Stimulated activated effector memory CD8-positive, alpha-beta T cell treated with anti-CD3 and anti-CD28 coated beads, Interleukin-12 subunit alpha, Interleukin-12 subunit beta, amount 100 ng/mL, for 72 hours (primary cell): ENCODE results near the gene COL27A1.
A peak's percentile ranks its signal among the peaks of the same experiment; 100 is the strongest.

ENCODE experiments used
- ATAC-seq: fragments of 150-1000 bp; cut with Tn5 transposase; 2 replicates; pipeline ENCODE4 v1.10.0; 2021
- DNase-seq, 2 donors: peaks; one replicate each; pipeline ENCODE4 v3.0.0; 2021 to 2022; ENCODE audit warnings: low spot score in 2 of 2
- H3K27ac Mint-ChIP-seq: one replicate; pipeline ENCODE4 v1.8.0; 2022; ENCODE audit warnings: mild to moderate bottlenecking, mixed read lengths
- H3K36me3 Mint-ChIP-seq: one replicate; pipeline ENCODE4 v1.8.0; 2022; ENCODE audit warnings: mild to moderate bottlenecking, mixed read lengths
- H3K4me1 Mint-ChIP-seq: one replicate; pipeline ENCODE4 v1.8.0; 2022; ENCODE audit warnings: mixed read lengths
- H3K4me3 Mint-ChIP-seq: one replicate; pipeline ENCODE4 v1.8.0; 2022; ENCODE audit warnings: mild to moderate bottlenecking, mixed read lengths
- H3K9me3 Mint-ChIP-seq: one replicate; pipeline ENCODE4 v1.8.0; 2022; ENCODE audit warnings: mixed read lengths

The COL27A1 gene

GRCh38 chr9:114210691-114211276 is 55.4 kb downstream of the COL27A1 start:
- no peaks in the 10 kb centered on the region for H3K4me1 Mint-ChIP-seq
- no peak overlapping the region for H3K27ac Mint-ChIP-seq
- no peak for DNase-seq
- no peaks in the 10 kb centered on the region for H3K9me3 Mint-ChIP-seq
- no peak overlapping the region for H3K4me3 Mint-ChIP-seq
- ATAC-seq = no peak
- no peaks in the 10 kb centered on the region for H3K36me3 Mint-ChIP-seq

DNA sequence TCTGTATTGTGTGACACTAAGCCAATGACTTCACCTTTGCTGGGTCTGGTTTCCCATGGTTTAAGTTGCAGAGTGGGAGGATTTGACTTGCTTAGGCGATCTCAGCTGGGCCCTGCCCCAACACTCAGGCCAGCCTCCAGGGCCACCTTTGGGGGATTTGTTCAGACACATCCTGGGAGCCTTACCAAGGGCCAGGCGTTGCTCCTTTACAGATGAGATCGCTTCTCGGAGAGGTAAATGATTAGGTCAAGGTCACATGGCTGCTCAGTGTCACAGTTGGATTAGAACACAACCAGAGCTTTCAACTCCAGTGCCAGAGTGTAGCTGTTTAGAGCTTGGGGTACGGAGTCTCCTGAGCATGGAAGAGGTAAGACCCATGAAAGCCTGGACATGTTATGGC is 57.5 kb downstream of the COL27A1 start:
- no peak for ATAC-seq
- H3K27ac Mint-ChIP-seq = no peak overlapping the region

GRCh38 chr9:114213566-114213965 is 58.2 kb downstream of the COL27A1 start:
- no peak for DNase-seq
- H3K4me1 Mint-ChIP-seq = no peaks in the 10 kb centered on the region
- H3K27ac Mint-ChIP-seq = no peak overlapping the region
- no peaks in the 10 kb centered on the region for H3K9me3 Mint-ChIP-seq
- no peak for ATAC-seq
- no peaks in the 10 kb centered on the region for H3K36me3 Mint-ChIP-seq
- no peak overlapping the region for H3K4me3 Mint-ChIP-seq

More for the DNA sequence above, 57.5 kb downstream of the COL27A1 start:
- no peaks in the 10 kb centered on the region for H3K36me3 Mint-ChIP-seq
- no peak overlapping the region for H3K4me3 Mint-ChIP-seq
- no peaks in the 10 kb centered on the region for H3K4me1 Mint-ChIP-seq
- H3K9me3 Mint-ChIP-seq = no peaks in the 10 kb centered on the region
- no peak for DNase-seq

DNA sequence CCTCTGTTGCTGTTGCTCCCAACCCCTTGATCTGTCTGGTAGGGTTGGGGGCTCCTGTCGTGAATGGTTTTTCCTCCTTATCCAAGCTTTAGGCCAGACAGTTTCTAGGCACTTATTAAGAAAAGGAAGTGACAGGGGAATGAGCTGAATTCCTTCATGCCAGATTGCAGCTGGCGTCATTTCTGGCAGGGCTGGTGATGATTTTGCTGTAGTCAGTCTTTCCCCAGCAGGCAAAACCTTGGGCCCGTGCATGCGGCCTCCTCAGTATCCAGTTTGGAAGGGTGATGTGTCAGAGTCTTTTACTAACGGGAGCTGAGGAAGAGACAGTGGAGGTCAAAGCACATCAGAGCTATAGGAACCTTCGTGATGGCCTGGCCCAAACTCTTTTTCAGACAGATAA is 58.8 kb downstream of the COL27A1 start:
- H3K36me3 Mint-ChIP-seq = no peaks in the 10 kb centered on the region
- ATAC-seq = no peak
- H3K4me3 Mint-ChIP-seq = no peak overlapping the region
- H3K4me1 Mint-ChIP-seq = no peaks in the 10 kb centered on the region
- H3K9me3 Mint-ChIP-seq = no peaks in the 10 kb centered on the region
- DNase-seq = no peak
- H3K27ac Mint-ChIP-seq = no peak overlapping the region

DNA sequence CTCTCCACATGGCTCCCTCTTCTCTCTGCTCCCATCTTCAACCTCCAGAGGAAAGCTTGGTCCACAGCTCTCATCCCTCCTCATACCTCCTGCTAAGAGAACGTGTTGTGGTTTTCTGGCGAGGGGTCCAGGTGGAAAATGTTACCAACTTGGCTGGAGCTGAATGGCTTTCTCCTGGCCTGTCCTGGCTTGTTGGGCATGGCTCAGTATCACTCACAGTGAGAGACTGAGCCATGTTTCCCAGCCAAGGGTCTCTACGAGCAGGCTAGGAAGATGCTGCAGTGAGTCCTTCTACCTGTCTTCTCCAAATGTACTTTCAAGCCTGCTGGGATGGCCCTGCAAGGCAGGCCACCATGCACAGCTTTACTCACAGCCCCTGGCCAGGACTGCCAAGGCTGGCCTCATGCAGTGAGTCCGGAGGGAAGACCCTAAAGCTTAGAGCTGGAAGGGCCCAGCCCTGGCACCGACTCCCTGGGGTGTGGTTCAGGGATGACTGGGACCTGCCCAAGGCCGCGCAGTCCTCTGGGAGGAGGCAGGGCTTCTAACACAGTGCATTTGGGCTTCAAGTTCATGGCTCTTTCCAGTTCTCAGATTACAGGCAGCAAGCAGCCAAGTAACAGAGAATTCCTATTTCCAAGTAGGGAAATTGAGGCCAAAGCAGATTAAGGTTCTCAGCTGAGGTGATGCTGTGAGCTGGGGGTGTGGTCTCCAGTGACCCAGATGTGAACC is 59.5 kb downstream of the COL27A1 start:
- H3K9me3 Mint-ChIP-seq = no peaks in the 10 kb centered on the region
- H3K36me3 Mint-ChIP-seq = no peaks in the 10 kb centered on the region
- DNase-seq (no peak), ATAC-seq (no peak)
- H3K4me3 Mint-ChIP-seq = no peak overlapping the region
- H3K4me1 Mint-ChIP-seq = no peaks in the 10 kb centered on the region
- no peak overlapping the region for H3K27ac Mint-ChIP-seq

DNA sequence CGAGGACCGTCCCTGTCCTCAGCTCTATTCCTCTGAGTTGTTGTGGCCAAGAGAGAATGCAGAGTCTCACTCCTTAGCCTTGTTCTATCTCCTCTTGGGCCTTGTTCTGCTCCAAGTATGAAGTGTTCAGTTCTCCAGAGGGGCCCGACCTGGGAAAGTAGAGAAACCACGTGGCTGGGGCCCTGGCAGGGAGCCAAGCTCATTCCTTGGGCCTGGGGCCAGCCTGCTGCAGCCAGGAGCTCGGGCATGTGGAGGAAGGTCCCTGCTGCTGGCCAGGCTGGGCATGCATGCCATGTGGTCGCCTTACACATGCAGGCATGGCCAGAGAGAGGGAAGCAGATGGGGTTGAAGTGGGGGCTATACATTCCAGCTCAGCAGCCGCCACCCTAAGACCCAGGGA is 60.7 kb downstream of the COL27A1 start:
- ATAC-seq (no peak), DNase-seq (no peak)
- Mint-ChIP-seq H3K36me3 (no peaks in the 10 kb centered on the region), H3K27ac (peak overlapping the region; percentile 54), H3K4me1 (no peaks in the 10 kb centered on the region), H3K9me3 (no peaks in the 10 kb centered on the region), H3K4me3 (no peak overlapping the region)

DNA sequence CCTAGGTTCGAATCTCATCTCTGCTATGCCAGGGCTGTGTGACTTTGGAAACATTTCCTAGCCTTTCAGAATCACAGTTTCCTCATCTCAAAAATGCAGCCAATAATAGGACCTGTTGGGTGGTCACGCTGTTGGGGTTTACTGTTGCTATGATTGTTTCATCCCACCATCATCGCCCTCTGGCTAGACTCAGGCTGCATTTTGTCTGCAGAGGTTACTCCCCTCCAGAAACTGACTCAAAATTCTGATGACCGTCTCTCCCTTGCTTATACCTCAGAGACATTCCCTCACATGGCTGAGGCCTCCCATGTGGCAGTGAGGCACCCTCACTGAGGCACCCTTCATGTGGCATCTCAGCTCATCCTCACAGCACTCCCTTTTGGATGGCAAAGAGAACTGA is 61.6 kb downstream of the COL27A1 start:
- H3K4me3 Mint-ChIP-seq = no peak overlapping the region
- ATAC-seq = no peak
- H3K36me3 Mint-ChIP-seq = no peaks in the 10 kb centered on the region
- H3K27ac Mint-ChIP-seq = no peak overlapping the region
- no peaks in the 10 kb centered on the region for H3K9me3 Mint-ChIP-seq
- H3K4me1 Mint-ChIP-seq = no peaks in the 10 kb centered on the region
- DNase-seq = no peak

- Mint-ChIP-seq H3K9me3 (no peaks in the 10 kb centered on the region), H3K4me3 (no peak overlapping the region), H3K4me1 (no peaks in the 10 kb centered on the region), H3K27ac (peak overlapping the region; percentile 32), H3K36me3 (no peaks in the 10 kb centered on the region)
- DNase-seq (no peak), ATAC-seq (no peak)
Observed at GRCh38 chr9:114218264-114219120, 63.2 kb downstream of the COL27A1 start.

DNA sequence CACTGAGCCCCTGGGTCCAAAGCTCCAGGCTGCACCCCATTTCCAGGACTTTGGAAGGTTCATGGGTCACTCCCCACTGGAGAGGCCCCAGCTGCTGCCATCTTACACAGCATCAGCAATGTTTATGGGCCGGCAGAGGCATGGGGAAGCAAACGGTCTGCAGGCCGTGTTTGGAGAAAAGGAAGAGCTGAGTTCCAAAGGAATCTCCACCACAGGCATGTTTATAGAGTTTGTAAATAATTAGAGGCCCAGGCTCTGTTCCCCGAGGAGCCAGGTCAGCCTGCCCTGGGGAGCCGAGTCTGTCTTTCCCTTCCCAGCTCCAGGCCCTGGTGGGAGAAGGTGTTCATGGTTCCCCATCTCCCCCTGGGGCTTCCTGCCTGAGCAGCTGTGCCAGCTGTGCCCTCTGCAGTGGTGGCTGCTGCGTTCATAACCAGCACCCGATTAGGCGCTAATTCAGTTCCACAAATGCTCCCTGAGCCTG is 64.8 kb downstream of the COL27A1 start:
- Mint-ChIP-seq H3K27ac (no peak overlapping the region), H3K4me3 (no peak overlapping the region), H3K36me3 (no peaks in the 10 kb centered on the region), H3K4me1 (no peaks in the 10 kb centered on the region), H3K9me3 (no peaks in the 10 kb centered on the region)
- ATAC-seq (no peak), DNase-seq (no peak)

- ATAC-seq (no peak), DNase-seq (no peak)
- Mint-ChIP-seq H3K36me3 (no peaks in the 10 kb centered on the region), H3K4me3 (no peak overlapping the region), H3K27ac (no peak overlapping the region), H3K9me3 (no peaks in the 10 kb centered on the region), H3K4me1 (no peaks in the 10 kb centered on the region)
Observed at GRCh38 chr9:114221706-114222465, 66.5 kb downstream of the COL27A1 start.

- ATAC-seq (no peak), DNase-seq (no peak)
- Mint-ChIP-seq H3K36me3 (no peaks in the 10 kb centered on the region), H3K27ac (no peak overlapping the region), H3K4me1 (no peaks in the 10 kb centered on the region), H3K4me3 (no peak overlapping the region), H3K9me3 (no peaks in the 10 kb centered on the region)
Observed at GRCh38 chr9:114223564-114224246, 68.4 kb downstream of the COL27A1 start.

DNA sequence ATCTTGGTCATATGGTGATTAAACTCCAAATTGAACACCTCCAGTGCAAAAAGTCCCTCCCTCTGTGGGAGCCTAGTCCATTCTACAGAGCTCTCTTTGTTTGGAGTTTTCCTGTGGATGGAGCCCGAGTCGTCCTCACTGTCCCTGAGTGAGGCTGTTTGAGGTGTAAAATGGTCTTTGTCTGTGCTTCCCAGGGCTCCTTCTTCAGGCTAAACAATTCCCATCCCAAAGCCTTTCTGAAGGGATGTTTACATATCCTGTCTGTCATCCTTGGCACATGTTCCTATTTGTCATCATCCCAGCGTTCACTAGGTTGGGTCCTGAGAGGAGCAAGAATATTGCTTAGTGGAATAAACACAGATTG is 68.9 kb downstream of the COL27A1 start:
- no peak overlapping the region for H3K4me3 Mint-ChIP-seq
- no peaks in the 10 kb centered on the region for H3K9me3 Mint-ChIP-seq
- no peak overlapping the region for H3K27ac Mint-ChIP-seq
- DNase-seq (no peak), ATAC-seq (no peak)
- no peaks in the 10 kb centered on the region for H3K36me3 Mint-ChIP-seq
- no peaks in the 10 kb centered on the region for H3K4me1 Mint-ChIP-seq

DNA sequence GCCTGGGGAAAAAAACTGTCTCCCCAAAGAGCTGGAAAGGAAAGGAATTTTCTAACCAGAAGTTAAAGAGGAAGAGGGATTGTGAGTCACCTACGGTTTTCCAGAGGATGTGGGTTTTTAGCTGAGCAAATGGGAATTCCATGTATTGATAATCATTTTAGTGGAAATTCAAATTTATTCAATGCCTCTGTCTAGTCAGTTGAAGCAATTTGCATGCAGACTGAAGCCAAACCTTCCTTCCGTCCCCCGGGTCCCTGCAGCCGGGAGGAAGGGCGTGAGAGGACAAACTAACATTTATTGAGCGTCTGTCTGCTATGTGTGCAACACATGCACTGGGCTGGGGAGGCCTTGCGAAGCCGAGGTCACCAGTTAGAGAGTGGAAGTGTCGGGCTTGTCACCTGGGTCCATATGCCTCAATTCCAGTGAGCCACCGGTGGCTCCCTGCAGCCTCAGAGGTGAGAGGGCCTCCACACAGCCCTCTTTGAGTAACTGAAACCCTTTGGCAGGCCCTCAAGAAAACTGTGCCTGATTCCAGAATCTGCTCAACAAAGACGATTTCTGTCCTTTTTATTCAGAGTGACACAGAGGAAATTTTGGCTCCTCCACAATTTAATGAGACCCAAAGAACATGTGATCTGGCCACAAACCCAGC is 70.3 kb downstream of the COL27A1 start:
- no peaks in the 10 kb centered on the region for H3K9me3 Mint-ChIP-seq

GRCh38 chr9:114226246-114227055 is 71.1 kb downstream of the COL27A1 start:
- Mint-ChIP-seq H3K36me3 (no peaks in the 10 kb centered on the region), H3K4me3 (no peak overlapping the region), H3K4me1 (no peaks in the 10 kb centered on the region), H3K27ac (no peak overlapping the region), H3K9me3 (no peaks in the 10 kb centered on the region)
- DNase-seq (no peak), ATAC-seq (no peak)

More for the DNA sequence above, 70.3 kb downstream of the COL27A1 start:
- ATAC-seq (no peak), DNase-seq (no peak)
- no peaks in the 10 kb centered on the region for H3K4me1 Mint-ChIP-seq
- H3K4me3 Mint-ChIP-seq = no peak overlapping the region
- H3K36me3 Mint-ChIP-seq = no peaks in the 10 kb centered on the region
- no peak overlapping the region for H3K27ac Mint-ChIP-seq
